Epidermal melanocyte (primary cell): ENCODE data around the gene MAGEA2B.
"Not testable (repeated sequence)": the region's sequence is repeated elsewhere in the genome, so short reads cannot be mapped to it uniquely, and the experiment has no call there.

ENCODE experiments used
- DNase-seq: peaks from one replicate; pipeline ENCODE4 v3.0.0; 2011; ENCODE audit warnings: low spot score; ENCODE audit not compliant: insufficient read length

Gene MAGEA2B, protein sequence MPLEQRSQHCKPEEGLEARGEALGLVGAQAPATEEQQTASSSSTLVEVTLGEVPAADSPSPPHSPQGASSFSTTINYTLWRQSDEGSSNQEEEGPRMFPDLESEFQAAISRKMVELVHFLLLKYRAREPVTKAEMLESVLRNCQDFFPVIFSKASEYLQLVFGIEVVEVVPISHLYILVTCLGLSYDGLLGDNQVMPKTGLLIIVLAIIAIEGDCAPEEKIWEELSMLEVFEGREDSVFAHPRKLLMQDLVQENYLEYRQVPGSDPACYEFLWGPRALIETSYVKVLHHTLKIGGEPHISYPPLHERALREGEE

DNA sequence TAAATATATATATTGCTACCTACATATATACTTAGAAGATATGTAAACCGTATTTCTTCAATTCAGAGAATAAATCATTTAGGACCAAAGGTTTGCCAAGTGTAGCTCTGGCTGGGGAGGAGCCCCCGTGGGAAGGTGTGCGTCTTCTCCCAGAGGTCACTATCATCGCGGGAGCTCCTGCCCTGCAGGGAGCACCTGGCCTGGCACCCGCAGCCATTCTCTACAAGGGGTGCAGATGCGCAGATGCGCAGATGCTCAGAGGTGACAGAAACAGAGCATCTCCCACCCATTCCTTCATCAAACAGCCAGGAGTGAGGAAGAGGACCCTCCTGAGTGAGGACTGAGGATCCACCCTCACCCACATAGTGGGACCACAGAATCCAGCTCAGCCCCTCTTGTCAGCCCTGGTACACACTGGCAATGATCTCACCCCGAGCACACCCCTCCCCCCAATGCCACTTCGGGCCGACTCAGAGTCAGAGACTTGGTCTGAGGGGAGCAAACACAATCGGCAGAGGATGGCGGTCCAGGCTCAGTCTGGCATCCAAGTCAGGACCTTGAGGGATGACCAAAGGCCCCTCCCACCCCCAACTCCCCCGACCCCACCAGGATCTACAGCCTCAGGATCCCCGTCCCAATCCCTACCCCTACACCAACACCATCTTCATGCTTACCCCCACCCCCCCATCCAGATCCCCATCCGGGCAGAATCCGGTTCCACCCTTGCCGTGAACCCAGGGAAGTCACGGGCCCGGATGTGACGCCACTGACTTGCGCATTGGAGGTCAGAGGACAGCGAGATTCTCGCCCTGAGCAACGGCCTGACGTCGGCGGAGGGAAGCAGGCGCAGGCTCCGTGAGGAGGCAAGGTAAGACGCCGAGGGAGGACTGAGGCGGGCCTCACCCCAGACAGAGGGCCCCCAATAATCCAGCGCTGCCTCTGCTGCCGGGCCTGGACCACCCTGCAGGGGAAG is at the start of gene MAGEA2B:
Gene MAGEA2B, plus strand, starts transcription at position 814 of the 973 bp plus-strand sequence. CDS start 2,479 bp downstream, outside the sequence.
- DNase-seq = not testable (repeated sequence)

DNA sequence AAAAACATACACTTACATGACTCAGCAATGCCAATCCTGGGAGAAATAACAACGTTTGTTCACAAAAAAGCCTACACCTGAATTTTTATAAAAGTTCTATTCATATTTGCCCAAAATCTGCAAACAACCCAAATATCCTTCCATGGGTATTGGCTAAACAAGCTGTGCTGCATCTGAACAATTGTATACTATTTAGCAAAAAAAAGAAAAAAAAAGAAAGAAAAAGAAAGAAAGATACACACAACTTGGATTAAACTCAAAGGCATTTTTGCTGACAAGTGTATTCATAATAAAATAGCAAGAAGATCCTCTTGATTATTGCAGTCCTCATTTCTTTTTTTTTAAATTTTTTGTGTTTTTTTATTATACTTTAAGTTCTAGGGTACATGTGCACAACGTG is 40.3 kb upstream of the MAGEA2B start:
- DNase-seq = no peak

DNA sequence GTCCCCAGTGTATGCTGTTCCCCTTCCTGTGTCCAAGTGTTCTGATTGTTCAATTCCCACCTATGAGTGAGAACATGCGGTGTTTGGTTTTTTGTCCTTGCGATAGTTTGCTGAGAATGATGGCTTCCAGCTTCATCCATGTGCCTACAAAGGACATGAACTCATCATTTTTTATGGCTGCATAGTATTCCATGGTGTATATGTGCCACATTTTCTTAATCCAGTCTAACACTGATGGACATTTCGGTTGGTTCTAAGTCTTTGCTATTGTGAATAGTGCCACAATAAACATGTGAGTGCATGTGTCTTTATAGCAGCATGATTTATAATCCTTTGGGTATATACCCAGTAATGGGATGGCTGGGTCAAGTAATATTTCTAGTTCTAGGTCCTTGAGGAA is 39.8 kb upstream of the MAGEA2B start:
- not testable (repeated sequence) for DNase-seq

DNA sequence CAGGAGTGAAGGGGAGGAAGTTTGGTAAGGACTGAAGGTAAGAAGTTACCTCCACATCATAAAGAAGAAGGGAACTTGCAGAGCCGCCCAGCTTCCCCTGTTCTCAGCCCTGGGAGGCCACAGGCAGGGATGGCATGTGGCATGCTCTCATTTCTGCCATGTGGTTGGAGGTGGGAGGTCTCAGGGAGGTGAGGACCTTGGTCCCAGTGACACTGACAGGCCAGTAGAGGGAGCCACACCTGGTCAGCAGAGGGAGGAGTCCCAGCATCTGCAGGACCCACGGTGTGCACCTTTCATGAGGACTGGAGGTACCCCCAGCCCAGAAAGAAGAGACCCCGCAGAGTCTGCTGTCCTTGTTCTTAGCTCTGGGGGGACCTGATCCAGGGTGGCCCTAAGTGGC is 33.4 kb upstream of the MAGEA2B start:
- DNase-seq = not testable (repeated sequence)

DNA sequence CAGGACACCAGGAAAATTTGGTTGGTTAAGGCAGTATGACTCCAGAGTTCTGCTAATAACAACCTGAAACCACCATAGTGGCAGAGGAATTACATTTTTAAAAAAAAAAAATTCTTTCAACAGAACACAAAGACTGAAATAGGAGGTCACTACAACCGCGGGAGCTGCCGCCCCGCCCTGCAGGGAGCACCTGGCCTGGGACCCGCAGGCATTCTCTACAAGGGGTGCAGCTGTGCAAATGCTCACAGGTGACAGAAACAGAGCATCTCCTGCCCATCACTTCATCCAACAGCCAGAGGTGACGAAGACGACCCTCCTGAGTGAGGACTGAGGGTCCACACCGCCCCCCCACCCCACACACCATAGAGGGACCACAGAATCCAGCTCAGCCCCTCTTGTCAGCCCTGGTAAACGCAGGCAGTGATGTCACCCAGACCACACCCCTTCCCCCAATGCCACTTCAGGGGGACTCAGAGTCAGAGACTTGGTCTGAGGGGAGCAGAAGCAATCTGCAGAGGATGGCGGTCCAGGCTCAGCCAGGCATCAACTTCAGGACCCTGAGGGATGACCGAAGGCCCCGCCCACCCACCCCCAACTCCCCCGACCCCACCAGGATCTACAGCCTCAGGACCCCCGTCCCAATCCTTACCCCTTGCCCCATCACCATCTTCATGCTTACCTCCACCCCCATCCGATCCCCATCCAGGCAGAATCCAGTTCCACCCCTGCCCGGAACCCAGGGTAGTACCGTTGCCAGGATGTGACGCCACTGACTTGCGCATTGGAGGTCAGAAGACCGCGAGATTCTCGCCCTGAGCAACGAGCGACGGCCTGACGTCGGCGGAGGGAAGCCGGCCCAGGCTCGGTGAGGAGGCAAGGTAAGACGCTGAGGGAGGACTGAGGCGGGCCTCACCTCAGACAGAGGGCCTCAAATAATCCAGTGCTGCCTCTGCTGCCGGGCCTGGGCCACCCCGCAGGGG is 16.2 kb upstream of the MAGEA2B start, which contains the start of gene MAGEA3:
Gene MAGEA3, plus strand, starts transcription at position 843 of the 980 bp plus-strand sequence. CDS start 2,039 bp downstream, outside the sequence.
- DNase-seq = not testable (repeated sequence)

DNA sequence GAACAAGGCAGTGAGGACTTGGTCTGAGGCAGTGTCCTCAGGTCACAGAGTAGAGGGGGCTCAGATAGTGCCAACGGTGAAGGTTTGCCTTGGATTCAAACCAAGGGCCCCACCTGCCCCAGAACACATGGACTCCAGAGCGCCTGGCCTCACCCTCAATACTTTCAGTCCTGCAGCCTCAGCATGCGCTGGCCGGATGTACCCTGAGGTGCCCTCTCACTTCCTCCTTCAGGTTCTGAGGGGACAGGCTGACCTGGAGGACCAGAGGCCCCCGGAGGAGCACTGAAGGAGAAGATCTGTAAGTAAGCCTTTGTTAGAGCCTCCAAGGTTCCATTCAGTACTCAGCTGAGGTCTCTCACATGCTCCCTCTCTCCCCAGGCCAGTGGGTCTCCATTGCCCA is 14.0 kb upstream of the MAGEA2B start:
- not testable (repeated sequence) for DNase-seq

DNA sequence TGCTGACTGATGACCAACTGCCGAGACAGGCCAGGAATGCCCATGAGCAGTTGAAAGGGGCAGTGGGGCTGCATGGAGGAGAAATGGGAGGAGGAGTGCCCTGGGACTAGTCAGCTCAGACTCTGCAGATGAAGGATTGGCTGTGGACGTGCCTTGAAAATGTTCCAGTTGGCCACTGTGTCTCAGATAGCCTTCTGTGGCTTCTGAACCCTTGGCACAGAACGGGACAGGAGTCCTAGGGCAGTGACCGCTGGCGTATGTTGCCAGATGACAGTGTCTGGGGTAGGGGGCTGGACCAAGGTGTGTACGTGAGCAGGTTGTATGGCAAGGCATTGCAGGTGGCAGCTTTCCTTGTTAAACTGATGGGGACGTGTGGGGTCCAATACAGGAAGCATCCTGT is 7.9 kb upstream of the MAGEA2B start:
- DNase-seq = not testable (repeated sequence)

DNA sequence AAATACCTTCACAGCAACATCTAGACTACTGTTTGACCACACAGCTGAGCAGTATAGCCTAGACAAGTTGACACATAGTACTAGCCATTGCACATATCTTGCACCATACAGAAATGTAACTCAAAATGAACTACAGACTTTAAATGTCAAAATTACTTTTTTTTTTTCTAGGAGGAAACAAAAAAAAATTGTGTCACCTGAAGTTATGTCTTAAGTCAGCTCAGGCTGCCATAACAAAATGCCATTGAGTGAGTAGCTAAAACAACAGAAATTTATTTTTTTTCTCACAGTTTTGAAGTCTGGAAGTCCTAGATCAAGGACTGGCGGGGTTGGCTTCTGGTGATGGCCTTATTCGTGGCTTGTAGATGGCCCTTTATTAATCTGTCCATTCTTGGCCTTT is 5.3 kb upstream of the MAGEA2B start, which contains the start of gene CSAG2:
Gene CSAG2, minus strand, starts transcription at position 101 of the 400 bp plus-strand sequence. CDS start 161 bp downstream, outside the sequence.
- not testable (repeated sequence) for DNase-seq

DNA sequence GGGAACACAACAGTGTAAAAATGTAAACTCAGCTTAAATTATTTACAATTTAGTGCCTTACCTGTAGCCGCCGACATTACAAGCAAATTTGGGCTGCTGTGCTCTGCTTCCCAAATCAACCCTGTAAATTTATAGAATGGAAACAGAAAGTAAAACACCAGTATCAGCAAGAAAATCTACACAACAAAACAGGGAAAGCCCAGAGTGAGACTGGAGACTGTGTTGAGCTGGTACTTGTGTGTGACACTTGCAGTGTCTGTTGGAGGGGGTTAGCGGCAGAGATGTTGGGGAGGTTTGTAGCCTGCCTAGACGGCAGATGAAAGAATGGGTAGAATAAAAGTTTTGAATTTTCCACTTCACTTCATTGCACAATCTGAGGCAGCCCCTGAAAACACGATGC is 1.2 kb upstream of the MAGEA2B start:
- DNase-seq = not testable (repeated sequence)

DNA sequence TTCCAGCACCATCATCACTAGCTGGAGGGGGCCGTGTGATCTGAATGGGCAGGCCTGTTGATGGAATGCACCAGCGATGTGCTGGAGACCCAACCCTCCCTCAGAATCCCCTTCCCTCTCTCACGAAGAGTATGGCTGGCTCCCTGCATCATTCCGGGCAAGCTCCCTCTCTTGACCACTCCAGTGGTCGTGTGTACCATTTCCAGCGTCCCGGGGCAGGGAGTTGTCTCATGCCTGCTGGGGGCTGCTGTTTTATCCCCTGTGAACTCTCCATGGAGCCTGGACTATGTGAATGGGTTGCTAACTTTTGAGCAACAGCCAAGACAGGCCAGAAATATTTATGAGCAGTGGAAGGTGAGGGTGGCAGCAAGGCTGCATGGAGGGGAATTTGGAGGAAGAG is 11.0 kb downstream of the MAGEA2B start:
- DNase-seq = no peak

DNA sequence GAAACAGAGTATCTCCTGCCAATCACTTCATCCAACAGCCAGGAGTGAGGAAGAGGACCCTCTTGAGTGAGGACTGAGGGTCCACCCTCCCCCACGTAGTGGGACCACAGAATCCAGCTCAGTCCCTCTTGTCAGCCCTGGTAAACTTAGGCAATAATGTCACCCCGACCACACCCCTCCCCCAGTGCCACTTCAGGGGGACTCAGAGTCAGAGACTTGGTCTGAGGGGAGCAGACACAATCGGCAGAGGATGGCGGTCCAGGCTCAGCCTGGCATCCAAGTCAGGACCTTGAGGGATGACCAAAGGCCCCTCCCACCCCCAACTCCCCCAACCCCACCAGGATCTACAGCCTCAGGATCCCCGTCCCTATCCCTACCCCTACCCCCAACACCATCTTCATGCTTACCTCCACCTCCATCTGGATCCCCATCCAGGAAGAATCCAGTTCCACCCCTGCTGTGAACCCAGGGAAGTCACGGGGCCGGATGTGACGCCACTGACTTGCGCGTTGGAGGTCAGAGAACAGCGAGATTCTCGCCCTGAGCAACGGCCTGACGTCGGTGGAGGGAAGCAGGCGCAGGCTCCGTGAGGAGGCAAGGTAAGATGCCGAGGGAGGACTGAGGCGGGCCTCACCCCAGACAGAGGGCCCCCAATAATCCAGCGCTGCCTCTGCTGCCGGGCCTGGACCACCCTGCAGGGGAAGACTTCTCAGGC is 19.0 kb downstream of the MAGEA2B start, which contains the start of the genes CSAG1 and MAGEA12:
Gene CSAG1, minus strand, starts transcription at position 461 of the 715 bp plus-strand sequence. CDS start 1,261 bp downstream, outside the sequence.
Gene MAGEA12, plus strand, starts transcription at position 497 of the 715 bp plus-strand sequence. CDS start 2,405 bp downstream, outside the sequence.
- DNase-seq = no peak

DNA sequence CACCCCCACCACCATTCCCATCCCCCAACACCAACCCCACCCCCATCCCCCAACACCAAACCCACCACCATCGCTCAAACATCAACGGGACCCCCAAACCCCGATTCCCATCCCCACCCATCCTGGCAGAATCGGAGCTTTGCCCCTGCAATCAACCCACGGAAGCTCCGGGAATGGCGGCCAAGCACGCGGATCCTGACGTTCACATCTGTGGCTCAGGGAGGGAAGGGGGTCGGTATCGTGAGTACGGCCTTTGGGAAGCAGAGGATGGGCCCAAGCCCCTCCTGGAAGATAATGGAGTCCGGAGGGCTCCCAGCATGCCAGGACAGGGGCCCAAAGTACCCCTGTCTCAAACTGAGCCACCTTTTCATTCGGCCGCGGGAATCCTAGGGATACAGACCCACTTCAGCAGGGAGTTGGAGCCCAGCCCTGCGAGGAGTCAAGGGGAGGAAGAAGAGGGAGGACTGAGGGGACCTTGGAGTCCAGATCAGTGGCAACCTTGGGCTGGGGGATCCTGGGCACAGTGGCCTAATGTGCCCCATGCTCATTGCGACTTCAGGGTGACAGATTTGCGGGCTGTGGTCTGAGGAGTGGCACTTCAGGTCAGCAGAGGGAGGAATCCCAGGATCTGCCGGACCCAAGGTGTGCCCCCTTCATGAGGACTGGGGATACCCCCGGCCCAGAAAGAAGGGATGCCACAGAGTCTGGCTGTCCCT is 19.9 kb downstream of the MAGEA2B start:
- not testable (repeated sequence) for DNase-seq

DNA sequence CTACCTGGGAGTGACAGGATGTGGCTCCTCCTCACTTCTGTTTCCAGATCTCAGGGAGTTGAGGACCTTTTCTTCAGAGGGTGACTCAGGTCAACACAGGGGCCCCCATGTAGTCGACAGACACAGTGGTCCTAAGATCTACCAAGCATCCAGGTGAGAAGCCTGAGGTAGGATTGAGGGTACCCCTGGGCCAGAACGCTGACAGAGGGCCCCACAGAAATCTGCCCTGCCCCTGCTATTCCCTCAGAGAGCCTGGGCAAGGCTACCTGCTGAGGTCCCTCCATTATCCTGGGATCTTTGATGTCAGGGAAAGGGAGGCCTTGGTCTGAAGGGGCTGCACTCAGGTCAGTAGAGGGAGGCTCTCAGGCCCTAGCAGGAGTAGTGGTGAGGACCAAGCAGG is 20.7 kb downstream of the MAGEA2B start:
- DNase-seq = no peak

DNA sequence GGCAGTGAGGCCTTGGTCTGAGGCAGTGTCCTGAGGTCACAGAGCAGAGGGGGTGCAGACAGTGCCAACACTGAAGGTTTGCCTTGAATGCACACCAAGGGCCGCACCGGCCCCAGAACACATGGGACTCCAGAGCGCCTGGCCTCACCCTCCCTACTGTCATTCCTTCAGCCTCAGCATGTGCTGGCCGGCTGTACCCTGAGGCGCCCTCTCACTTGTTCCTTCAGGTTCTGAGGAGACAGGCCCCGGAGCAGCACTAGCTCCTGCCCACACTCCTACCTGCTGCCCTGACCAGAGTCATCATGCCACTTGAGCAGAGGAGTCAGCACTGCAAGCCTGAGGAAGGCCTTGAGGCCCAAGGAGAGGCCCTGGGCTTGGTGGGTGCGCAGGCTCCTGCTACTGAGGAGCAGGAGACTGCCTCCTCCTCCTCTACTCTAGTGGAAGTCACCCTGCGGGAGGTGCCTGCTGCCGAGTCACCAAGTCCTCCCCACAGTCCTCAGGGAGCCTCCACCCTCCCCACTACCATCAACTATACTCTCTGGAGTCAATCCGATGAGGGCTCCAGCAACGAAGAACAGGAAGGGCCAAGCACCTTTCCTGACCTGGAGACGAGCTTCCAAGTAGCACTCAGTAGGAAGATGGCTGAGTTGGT is 21.6 kb downstream of the MAGEA2B start:
- DNase-seq = no peak

DNA sequence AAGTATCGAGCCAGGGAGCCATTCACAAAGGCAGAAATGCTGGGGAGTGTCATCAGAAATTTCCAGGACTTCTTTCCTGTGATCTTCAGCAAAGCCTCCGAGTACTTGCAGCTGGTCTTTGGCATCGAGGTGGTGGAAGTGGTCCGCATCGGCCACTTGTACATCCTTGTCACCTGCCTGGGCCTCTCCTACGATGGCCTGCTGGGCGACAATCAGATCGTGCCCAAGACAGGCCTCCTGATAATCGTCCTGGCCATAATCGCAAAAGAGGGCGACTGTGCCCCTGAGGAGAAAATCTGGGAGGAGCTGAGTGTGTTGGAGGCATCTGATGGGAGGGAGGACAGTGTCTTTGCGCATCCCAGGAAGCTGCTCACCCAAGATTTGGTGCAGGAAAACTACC is 22.1 kb downstream of the MAGEA2B start:
- DNase-seq = not testable (repeated sequence)

DNA sequence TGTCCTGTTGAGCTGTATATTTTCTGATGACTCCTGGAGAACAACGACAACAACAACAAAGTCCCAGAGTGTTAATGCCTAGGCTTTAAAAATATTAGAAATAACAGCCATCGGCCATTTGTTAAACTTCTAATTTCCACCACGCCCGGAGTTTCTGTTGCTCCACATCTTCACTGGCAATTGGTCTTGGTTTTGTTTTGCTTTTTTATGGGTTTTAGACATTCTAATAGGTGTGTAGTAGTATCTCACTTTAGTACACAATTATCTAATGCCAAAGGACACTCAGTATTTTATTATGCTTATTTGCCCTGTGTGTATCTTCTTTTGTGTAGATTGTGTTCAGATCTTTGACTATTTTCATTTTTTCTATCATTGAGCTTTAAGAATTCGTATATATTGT is 24.1 kb downstream of the MAGEA2B start:
- no peak for DNase-seq

DNA sequence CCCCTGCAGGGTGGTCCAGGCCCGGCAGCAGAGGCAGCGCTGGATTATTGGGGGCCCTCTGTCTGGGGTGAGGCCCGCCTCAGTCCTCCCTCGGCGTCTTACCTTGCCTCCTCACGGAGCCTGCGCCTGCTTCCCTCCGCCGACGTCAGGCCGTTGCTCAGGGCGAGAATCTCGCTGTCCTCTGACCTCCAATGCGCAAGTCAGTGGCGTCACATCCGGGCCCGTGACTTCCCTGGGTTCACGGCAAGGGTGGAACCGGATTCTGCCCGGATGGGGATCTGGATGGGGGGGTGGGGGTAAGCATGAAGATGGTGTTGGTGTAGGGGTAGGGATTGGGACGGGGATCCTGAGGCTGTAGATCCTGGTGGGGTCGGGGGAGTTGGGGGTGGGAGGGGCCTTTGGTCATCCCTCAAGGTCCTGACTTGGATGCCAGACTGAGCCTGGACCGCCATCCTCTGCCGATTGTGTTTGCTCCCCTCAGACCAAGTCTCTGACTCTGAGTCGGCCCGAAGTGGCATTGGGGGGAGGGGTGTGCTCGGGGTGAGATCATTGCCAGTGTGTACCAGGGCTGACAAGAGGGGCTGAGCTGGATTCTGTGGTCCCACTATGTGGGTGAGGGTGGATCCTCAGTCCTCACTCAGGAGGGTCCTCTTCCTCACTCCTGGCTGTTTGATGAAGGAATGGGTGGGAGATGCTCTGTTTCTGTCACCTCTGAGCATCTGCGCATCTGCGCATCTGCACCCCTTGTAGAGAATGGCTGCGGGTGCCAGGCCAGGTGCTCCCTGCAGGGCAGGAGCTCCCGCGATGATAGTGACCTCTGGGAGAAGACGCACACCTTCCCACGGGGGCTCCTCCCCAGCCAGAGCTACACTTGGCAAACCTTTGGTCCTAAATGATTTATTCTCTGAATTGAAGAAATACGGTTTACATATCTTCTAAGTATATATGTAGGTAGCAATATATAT is 39.5 kb downstream of the MAGEA2B start, which contains the start of gene MAGEA2:
Gene MAGEA2, minus strand, starts transcription at position 157 of the 965 bp plus-strand sequence. CDS start 2,479 bp downstream, outside the sequence.
- DNase-seq = not testable (repeated sequence)
